SK-N-MC (cell line): ENCODE results near the gene ARID5B.

ENCODE experiments used
- DNase-seq: peaks from one replicate; pipeline ENCODE4 v3.0.0-alpha.2; 2011; ENCODE audit warnings: low read depth, low spot score
- H3K27ac ChIP-seq: fragments of 200-600 bp; sonication (generic); 2 replicates; pipeline ENCODE4 v1.5.1; 2016; ENCODE audit warnings: mixed run types
- H3K36me3 ChIP-seq: fragments of 200-600 bp; sonication (generic); 2 replicates; pipeline ENCODE4 v1.6.1; 2017; ENCODE audit warnings: antibody characterized with exemption, low read length, mixed read lengths; ENCODE audit not compliant: insufficient read depth
- H3K4me3 ChIP-seq: fragments of 200-600 bp; sonication (generic); 2 replicates; pipeline ENCODE4 v1.5.1; 2016
- H3K9ac ChIP-seq: fragments of 200-600 bp; sonication (generic); 2 replicates; pipeline ENCODE4 v1.8.0; 2017; ENCODE audit warnings: mixed run types, mixed read lengths; ENCODE audit not compliant: insufficient read length
- H3K9me3 ChIP-seq: fragments of 200-600 bp; sonication (generic); 2 replicates; pipeline ENCODE4 v1.6.1; 2017; ENCODE audit warnings: low read depth, mild to moderate bottlenecking, antibody characterized with exemption, low read length, moderate library complexity, mixed read lengths
- EZH2 ChIP-seq: fragments of 200-600 bp; sonication (generic); IDR thresholded peaks from one replicate; pipeline ENCODE4 v1.6.1; 2017; ENCODE audit warnings: antibody characterized with exemption
- FOXP2 ChIP-seq: optimal IDR thresholded peaks from 2 replicates; pipeline ENCODE3; 2011; ENCODE audit warnings: mild to moderate bottlenecking, moderate library complexity; ENCODE audit not compliant: insufficient read depth; ENCODE audit errors: extremely low read length, control extremely low read depth
- POLR2AphosphoS5 ChIP-seq: IDR thresholded peaks from 2 replicates; pipeline ENCODE4 v1.6.1; 2012; ENCODE audit warnings: mild to moderate bottlenecking, low read depth, low read length, borderline replicate concordance

Gene ARID5B

DNA sequence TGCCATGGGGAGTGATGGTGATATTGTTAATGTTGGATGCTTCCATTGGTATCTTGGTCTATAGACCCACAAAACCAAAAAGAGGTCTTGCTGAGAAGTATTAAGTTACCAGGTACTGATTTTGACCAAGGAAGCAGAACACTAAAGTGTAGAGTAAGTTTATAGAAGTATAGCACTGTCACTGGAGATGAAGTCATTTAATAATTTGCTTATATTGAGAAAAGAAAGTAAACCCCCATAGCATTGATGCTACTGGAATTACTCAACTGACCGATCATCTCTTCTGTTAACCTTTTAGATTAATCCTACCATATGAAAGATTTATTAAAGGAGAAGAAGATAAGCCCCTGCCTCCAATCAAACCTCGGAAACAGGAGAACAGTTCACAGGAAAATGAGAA is 183.9 kb downstream of the ARID5B start:
- H3K9ac ChIP-seq = no peak overlapping the region
- no peak overlapping the region for H3K4me3 ChIP-seq
- peak overlapping the region; percentile 97 for H3K27ac ChIP-seq
- peaks cover 6% of the 10 kb centered on the region for H3K36me3 ChIP-seq
- no peak for DNase-seq
- TF ChIP-seq EZH2 = no peak
- TF ChIP-seq POLR2AphosphoS5 = no peak
- TF ChIP-seq FOXP2 = no peak
- H3K9me3 ChIP-seq = no peaks in the 10 kb centered on the region

- no peak for DNase-seq
- Histone ChIP-seq H3K9me3 (no peaks in the 10 kb centered on the region), H3K36me3 (peaks cover 8% of the 10 kb centered on the region), H3K27ac (no peak overlapping the region), H3K4me3 (no peak overlapping the region), H3K9ac (no peak overlapping the region)
- TF ChIP-seq EZH2 = no peak
- TF ChIP-seq FOXP2 = no peak
- TF ChIP-seq POLR2AphosphoS5 = no peak
Observed at GRCh38 chr10:62085821-62086220, 184.3 kb downstream of the ARID5B start.

DNA sequence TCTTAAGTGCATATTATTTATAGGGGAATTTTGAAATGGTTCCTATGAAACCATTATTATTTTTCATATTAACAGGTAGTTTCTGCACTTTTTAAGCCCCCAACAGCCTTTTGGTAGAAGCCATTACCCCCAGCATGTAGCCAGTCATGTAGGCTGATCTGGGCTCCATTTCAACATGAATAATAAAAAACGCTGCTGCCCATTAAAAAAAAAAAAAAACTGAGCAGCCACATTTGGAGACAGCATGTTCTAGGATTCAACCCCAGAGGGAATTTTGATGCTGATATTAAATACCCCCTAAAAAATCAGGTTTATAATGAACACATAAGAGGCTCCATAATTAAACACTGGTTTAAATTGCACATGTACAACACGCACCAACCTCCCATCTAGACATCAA is 185.8 kb downstream of the ARID5B start:
- no peak for TF ChIP-seq EZH2
- TF ChIP-seq POLR2AphosphoS5 = no peak
- no peak for TF ChIP-seq FOXP2
- Histone ChIP-seq H3K36me3 (peaks cover 17% of the 10 kb centered on the region), H3K9ac (no peak overlapping the region), H3K4me3 (no peak overlapping the region), H3K27ac (no peak overlapping the region), H3K9me3 (no peaks in the 10 kb centered on the region)
- DNase-seq = no peak

DNA sequence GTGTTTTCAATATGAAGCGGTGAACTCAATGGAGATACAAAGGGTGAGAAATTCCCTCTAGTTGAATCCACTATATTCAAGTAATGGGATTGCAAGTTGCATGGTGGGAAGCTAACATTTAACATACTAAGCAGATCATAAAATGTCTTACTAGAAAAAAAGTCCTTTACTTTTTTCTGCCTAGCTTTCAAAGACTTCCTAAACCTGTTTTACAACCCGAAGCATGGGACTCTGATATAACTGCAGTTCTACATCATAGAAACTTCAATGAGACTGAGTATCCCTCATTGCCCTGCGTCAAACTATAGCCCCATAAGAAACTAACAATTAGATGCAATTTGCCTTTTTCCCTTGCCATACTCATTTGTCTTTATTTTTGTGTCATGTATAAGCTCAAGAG is 187.3 kb downstream of the ARID5B start:
- peak overlapping the region; percentile 25; the same call in 1 of the 2 replicates for H3K27ac ChIP-seq
- peaks cover 17% of the 10 kb centered on the region for H3K36me3 ChIP-seq
- no peak overlapping the region for H3K4me3 ChIP-seq
- no peak for TF ChIP-seq EZH2
- TF ChIP-seq FOXP2 = no peak
- no peak for TF ChIP-seq POLR2AphosphoS5
- no peak for DNase-seq
- H3K9ac ChIP-seq = no peak overlapping the region
- no peaks in the 10 kb centered on the region for H3K9me3 ChIP-seq

DNA sequence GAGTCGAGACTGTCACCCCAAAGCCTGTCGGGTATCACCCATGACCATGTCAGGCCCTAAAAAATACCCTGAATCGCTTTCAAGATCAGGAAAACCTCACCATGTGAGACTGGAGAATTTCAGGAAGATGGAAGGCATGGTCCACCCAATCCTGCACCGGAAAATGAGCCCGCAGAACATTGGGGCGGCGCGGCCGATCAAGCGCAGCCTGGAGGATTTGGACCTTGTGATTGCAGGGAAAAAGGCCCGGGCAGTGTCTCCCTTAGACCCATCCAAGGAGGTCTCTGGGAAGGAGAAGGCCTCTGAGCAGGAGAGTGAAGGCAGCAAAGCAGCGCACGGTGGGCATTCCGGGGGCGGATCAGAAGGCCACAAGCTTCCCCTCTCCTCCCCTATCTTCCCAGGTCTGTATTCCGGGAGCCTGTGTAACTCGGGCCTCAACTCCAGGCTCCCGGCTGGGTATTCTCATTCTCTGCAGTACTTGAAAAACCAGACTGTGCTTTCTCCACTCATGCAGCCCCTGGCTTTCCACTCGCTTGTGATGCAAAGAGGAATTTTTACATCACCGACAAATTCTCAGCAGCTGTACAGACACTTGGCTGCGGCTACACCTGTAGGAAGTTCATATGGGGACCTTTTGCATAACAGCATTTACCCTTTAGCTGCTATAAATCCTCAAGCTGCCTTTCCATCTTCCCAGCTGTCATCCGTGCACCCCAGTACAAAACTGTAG is 191.0 kb downstream of the ARID5B start:
- TF ChIP-seq FOXP2 (no peak), EZH2 (no peak), POLR2AphosphoS5 (no peak)
- Histone ChIP-seq H3K9me3 (no peaks in the 10 kb centered on the region), H3K9ac (no peak overlapping the region), H3K27ac (peak overlapping the region; percentile 81; the same call in 1 of the 2 replicates), H3K4me3 (no peak overlapping the region), H3K36me3 (peaks cover 10% of the 10 kb centered on the region; the same call in 1 of the 2 replicates)
- DNase-seq = no peak

GRCh38 chr10:62093863-62094291 is 192.4 kb downstream of the ARID5B start:
- Histone ChIP-seq H3K9ac (no peak overlapping the region), H3K9me3 (no peaks in the 10 kb centered on the region), H3K36me3 (peaks cover 10% of the 10 kb centered on the region; the same call in 1 of the 2 replicates), H3K27ac (peak overlapping the region; percentile 81), H3K4me3 (no peak overlapping the region)
- no peak for DNase-seq
- TF ChIP-seq POLR2AphosphoS5 (no peak), EZH2 (no peak), FOXP2 (no peak)

DNA sequence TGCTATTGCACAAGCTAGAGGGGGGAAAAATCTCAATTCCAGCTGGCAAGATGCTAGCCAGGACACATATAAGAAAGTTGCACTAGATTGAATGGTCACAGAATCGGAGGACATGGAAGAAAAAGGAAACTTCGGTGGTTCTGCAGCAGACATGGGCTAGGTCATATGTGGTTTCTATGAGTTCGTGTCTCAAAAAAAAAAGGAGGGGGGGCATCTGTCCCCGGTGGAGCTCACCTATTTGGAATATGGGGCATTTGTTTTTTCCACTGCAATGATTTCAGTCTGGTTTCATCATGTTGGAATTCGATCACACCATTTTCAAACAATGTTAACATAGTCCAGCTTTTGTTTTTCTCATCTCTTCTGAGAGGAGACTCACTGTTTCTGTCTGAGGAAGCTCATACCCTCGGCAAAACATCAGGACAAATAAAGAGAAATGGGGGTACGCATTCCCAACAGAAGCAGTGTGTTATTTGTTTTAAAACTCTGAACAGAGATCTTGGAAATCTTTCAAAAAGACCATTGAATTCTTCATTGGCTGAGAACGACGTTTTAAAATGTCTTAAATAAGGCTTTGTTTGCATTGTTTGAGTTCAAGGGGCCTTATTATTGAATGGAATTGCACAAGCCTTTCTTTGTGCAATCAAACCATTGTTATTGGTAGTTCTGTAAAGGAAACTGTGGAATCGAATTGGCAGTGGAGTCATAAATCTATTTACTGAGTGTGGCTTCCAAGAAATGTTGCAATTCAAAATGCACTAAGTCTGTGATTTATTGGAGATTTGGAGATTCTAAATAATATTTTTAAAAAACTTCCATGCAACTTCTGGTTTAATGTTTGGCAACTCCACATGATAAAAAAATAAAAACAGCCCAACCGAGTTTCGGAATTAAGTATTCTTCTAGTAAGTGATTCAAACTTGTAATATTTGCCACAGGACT is 194.0 kb downstream of the ARID5B start:
- Histone ChIP-seq H3K4me3 (peak overlapping the region; percentile 18; the same call in 1 of the 2 replicates), H3K9ac (peak overlapping the region; percentile 32), H3K9me3 (no peaks in the 10 kb centered on the region), H3K36me3 (peaks cover 10% of the 10 kb centered on the region; the same call in 1 of the 2 replicates), H3K27ac (peak overlapping the region; percentile 89)
- DNase-seq = no peak
- TF ChIP-seq EZH2 = no peak

DNA sequence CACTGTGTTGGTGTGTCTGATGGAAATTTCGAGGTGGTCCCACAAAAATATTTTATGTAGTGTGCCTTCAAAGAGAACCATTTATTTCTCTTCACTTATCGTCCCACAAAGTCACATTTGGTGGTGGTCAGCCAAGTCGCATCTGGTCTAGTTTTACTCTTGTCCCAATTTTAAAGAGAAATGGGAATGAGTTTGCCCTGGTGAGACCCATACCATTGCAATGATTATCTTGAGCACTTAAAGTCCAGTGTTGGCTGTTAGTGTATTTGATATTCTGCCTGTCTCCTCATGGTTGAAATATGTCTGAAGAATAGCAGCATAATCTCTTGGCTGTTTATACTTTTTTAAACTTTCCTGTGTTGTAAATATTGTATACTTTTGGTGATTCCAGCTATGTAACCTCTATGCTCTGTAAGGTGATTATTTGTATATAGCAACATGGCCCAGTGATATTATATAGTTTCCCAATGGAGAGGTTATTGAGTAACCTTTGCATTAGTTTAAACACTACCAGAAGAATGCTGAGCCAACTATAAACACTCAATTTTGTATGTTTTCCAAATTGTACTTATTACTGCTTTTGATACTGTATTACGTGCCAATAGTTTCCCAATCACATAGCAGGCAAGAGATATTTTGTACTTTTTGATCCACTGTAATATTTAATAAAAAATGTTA is 194.9 kb downstream of the ARID5B start:
- no peak for DNase-seq
- Histone ChIP-seq H3K27ac (peak overlapping the region; percentile 89), H3K4me3 (no peak overlapping the region), H3K9ac (no peak overlapping the region), H3K36me3 (peaks cover 3% of the 10 kb centered on the region; the same call in 1 of the 2 replicates), H3K9me3 (no peaks in the 10 kb centered on the region)
- TF ChIP-seq EZH2 (no peak), FOXP2 (no peak), POLR2AphosphoS5 (no peak)
